K562 (cell line): ENCODE measurements around the gene CDC6. TPM values are rescaled to one million over a fixed set of nuclear protein-coding genes. Genes with fewer than 3 reads are reported as not detected.

Source experiments
- C11orf30 ChIP-seq: fragments of 450-650 bp; IDR thresholded peaks from 2 replicates; pipeline ENCODE4 v1.6.1; 2016; ENCODE audit warnings: low read depth, mild to moderate bottlenecking
- COPS2 ChIP-seq: fragments of 450-650 bp; conservative IDR thresholded peaks from 2 replicates; pipeline ENCODE4 v1.6.1; 2016; ENCODE audit warnings: mild to moderate bottlenecking, moderate library complexity
- NCOA6 ChIP-seq: fragments of 450-650 bp; IDR thresholded peaks from 2 replicates; pipeline ENCODE4 v1.6.1; 2017; ENCODE audit warnings: mild to moderate bottlenecking
- NFYB ChIP-seq: IDR thresholded peaks from 2 replicates; pipeline ENCODE4 v1.6.1; 2011; ENCODE audit warnings: mild to moderate bottlenecking, moderate library complexity; ENCODE audit not compliant: insufficient read length; ENCODE audit errors: extremely low read depth
- SMC3 ChIP-seq: conservative IDR thresholded peaks from 2 replicates; pipeline ENCODE4 v1.6.1; 2011; ENCODE audit warnings: low read depth, low read length, improper control_type of control experiment; ENCODE audit not compliant: insufficient read depth
- STAG1 ChIP-seq: sonication (generic); formaldehyde crosslinking; IDR thresholded peaks from 2 replicates; pipeline ENCODE4 v1.5.0; 2020; ENCODE audit warnings: missing genetic modification reagents, borderline replicate concordance
- ZFP1 ChIP-seq: fragments of 450-650 bp; formaldehyde crosslinking; IDR thresholded peaks from 2 replicates; pipeline ENCODE4 v1.4.0; 2020; ENCODE audit warnings: mild to moderate bottlenecking, mixed read lengths
- ZNF24 ChIP-seq: fragments of 450-650 bp; IDR thresholded peaks from 2 replicates; pipeline ENCODE4 v1.6.1; 2016
- ZNF778 ChIP-seq: fragments of 450-650 bp; formaldehyde crosslinking; IDR thresholded peaks from 2 replicates; pipeline ENCODE4 v1.4.0; 2020; ENCODE audit warnings: mild to moderate bottlenecking, moderate library complexity
- polyA plus RNA-seq, 8 experiments: library from polyadenylated mRNA; depleted of rRNA in 4 of 8; stranded (reverse) in 5 of 8; unstranded in 3 of 8; fragments of >200 nt; fragmentation: Nextera tagmentation in 2 of 8; fragmentation: Illumina TruSeq in 1 of 8; extraction: Ambion mirVana in 2 of 8; extraction: Trizol in 1 of 8; gene quantifications; 2 replicates each; pipeline versions ENCODE4 v1.2.1 to v1.2.3, GENCODE V29; 2011 to 2014; ENCODE audit warnings: inconsistent platforms in 1 of 8, missing spikeins in 1 of 8
- total RNA-seq, 7 experiments: library from RNA; depleted of rRNA in 6 of 7; stranded (reverse); fragments of >200 nt in 6 of 7; fragmentation: Illumina TruSeq in 2 of 7; extraction: Trizol in 2 of 7; gene quantifications; 2 replicates each; pipeline versions ENCODE4 v1.2.1 to v1.2.3, GENCODE V29; 2011 to 2021; ENCODE audit warnings: low replicate concordance in 1 of 7
- TF ChIP-seq, protein P1 (sequence below): fragments of 200-600 bp; sonication (generic); IDR thresholded peaks from one replicate; pipeline ENCODE4 v1.6.1; 2012; ENCODE audit warnings: mild to moderate bottlenecking, low read depth, low read length, inconsistent platforms
- TF ChIP-seq, protein P2 (sequence below): fragments of 450-650 bp; IDR thresholded peaks from 2 replicates; pipeline ENCODE4 v1.7.1; 2018; ENCODE audit warnings: mild to moderate bottlenecking, low read depth; ENCODE audit not compliant: partially characterized antibody
- TF ChIP-seq, protein P3 (sequence below): sonication (generic); formaldehyde crosslinking; IDR thresholded peaks from 2 replicates; pipeline ENCODE4 v1.8.1; 2023; ENCODE audit warnings: mild to moderate bottlenecking, missing genetic modification reagents

CDC6 gene
- total and polyA plus RNA-seq, 9 of the 15 experiments (the other 6 are each of a cell fraction or from before 2014, with no cell fraction given), result 29.6 to 141 (median 106) TPM

DNA sequence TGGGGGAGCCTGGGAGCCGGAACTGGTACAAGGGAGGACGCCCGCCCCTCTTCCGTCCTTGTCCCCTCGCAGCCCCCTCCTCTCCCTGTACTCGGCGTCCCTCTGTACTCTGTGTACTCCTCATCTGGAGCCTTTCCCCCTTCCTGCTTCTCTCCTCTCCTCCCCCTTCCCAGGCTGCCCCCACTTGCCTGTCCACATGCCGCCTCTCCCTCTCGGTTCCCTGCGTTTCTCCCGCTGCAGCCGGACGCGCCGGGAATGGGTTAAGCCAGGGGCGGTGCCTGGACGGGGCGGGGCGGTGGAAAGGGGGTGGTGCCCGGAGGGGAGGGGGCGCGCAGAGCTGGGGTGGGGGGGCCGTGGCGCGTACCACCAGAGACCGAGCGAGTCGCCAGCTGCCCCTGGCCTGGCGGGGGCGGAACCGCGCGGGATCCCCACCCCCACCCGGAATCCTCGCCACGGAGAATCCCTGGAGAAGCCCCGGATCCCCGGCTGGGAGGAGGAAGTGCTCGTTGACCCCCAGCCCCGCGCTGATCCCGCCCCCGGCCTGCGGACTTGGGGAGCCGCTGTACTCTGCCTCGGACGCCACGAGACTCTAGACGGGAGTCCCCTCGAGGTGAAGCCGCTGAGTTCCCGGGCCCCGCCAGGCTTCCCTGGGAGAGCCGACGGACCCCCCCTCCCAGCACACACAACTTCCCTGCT, 54.3 kb downstream of the CDC6 start (continued):
- TF ChIP-seq COPS2 (no peak), STAG1 (CRISPR knock-in tag) (no peak), NCOA6 (no peak; the same call in none of the 2 replicates), ZFP1 (CRISPR knock-in tag) (no peak), ZNF24 (no peak), C11orf30 (no peak), ZNF778 (CRISPR knock-in tag) (no peak), SMC3 (no peak), NFYB (no peak)
- TF ChIP-seq, protein P1, sequence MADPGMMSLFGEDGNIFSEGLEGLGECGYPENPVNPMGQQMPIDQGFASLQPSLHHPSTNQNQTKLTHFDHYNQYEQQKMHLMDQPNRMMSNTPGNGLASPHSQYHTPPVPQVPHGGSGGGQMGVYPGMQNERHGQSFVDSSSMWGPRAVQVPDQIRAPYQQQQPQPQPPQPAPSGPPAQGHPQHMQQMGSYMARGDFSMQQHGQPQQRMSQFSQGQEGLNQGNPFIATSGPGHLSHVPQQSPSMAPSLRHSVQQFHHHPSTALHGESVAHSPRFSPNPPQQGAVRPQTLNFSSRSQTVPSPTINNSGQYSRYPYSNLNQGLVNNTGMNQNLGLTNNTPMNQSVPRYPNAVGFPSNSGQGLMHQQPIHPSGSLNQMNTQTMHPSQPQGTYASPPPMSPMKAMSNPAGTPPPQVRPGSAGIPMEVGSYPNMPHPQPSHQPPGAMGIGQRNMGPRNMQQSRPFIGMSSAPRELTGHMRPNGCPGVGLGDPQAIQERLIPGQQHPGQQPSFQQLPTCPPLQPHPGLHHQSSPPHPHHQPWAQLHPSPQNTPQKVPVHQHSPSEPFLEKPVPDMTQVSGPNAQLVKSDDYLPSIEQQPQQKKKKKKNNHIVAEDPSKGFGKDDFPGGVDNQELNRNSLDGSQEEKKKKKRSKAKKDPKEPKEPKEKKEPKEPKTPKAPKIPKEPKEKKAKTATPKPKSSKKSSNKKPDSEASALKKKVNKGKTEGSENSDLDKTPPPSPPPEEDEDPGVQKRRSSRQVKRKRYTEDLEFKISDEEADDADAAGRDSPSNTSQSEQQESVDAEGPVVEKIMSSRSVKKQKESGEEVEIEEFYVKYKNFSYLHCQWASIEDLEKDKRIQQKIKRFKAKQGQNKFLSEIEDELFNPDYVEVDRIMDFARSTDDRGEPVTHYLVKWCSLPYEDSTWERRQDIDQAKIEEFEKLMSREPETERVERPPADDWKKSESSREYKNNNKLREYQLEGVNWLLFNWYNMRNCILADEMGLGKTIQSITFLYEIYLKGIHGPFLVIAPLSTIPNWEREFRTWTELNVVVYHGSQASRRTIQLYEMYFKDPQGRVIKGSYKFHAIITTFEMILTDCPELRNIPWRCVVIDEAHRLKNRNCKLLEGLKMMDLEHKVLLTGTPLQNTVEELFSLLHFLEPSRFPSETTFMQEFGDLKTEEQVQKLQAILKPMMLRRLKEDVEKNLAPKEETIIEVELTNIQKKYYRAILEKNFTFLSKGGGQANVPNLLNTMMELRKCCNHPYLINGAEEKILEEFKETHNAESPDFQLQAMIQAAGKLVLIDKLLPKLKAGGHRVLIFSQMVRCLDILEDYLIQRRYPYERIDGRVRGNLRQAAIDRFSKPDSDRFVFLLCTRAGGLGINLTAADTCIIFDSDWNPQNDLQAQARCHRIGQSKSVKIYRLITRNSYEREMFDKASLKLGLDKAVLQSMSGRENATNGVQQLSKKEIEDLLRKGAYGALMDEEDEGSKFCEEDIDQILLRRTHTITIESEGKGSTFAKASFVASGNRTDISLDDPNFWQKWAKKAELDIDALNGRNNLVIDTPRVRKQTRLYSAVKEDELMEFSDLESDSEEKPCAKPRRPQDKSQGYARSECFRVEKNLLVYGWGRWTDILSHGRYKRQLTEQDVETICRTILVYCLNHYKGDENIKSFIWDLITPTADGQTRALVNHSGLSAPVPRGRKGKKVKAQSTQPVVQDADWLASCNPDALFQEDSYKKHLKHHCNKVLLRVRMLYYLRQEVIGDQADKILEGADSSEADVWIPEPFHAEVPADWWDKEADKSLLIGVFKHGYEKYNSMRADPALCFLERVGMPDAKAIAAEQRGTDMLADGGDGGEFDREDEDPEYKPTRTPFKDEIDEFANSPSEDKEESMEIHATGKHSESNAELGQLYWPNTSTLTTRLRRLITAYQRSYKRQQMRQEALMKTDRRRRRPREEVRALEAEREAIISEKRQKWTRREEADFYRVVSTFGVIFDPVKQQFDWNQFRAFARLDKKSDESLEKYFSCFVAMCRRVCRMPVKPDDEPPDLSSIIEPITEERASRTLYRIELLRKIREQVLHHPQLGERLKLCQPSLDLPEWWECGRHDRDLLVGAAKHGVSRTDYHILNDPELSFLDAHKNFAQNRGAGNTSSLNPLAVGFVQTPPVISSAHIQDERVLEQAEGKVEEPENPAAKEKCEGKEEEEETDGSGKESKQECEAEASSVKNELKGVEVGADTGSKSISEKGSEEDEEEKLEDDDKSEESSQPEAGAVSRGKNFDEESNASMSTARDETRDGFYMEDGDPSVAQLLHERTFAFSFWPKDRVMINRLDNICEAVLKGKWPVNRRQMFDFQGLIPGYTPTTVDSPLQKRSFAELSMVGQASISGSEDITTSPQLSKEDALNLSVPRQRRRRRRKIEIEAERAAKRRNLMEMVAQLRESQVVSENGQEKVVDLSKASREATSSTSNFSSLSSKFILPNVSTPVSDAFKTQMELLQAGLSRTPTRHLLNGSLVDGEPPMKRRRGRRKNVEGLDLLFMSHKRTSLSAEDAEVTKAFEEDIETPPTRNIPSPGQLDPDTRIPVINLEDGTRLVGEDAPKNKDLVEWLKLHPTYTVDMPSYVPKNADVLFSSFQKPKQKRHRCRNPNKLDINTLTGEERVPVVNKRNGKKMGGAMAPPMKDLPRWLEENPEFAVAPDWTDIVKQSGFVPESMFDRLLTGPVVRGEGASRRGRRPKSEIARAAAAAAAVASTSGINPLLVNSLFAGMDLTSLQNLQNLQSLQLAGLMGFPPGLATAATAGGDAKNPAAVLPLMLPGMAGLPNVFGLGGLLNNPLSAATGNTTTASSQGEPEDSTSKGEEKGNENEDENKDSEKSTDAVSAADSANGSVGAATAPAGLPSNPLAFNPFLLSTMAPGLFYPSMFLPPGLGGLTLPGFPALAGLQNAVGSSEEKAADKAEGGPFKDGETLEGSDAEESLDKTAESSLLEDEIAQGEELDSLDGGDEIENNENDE, result no peak
- TF ChIP-seq, protein P2, sequence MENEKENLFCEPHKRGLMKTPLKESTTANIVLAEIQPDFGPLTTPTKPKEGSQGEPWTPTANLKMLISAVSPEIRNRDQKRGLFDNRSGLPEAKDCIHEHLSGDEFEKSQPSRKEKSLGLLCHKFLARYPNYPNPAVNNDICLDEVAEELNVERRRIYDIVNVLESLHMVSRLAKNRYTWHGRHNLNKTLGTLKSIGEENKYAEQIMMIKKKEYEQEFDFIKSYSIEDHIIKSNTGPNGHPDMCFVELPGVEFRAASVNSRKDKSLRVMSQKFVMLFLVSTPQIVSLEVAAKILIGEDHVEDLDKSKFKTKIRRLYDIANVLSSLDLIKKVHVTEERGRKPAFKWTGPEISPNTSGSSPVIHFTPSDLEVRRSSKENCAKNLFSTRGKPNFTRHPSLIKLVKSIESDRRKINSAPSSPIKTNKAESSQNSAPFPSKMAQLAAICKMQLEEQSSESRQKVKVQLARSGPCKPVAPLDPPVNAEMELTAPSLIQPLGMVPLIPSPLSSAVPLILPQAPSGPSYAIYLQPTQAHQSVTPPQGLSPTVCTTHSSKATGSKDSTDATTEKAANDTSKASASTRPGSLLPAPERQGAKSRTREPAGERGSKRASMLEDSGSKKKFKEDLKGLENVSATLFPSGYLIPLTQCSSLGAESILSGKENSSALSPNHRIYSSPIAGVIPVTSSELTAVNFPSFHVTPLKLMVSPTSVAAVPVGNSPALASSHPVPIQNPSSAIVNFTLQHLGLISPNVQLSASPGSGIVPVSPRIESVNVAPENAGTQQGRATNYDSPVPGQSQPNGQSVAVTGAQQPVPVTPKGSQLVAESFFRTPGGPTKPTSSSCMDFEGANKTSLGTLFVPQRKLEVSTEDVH, result no peak
- TF ChIP-seq, protein P3, sequence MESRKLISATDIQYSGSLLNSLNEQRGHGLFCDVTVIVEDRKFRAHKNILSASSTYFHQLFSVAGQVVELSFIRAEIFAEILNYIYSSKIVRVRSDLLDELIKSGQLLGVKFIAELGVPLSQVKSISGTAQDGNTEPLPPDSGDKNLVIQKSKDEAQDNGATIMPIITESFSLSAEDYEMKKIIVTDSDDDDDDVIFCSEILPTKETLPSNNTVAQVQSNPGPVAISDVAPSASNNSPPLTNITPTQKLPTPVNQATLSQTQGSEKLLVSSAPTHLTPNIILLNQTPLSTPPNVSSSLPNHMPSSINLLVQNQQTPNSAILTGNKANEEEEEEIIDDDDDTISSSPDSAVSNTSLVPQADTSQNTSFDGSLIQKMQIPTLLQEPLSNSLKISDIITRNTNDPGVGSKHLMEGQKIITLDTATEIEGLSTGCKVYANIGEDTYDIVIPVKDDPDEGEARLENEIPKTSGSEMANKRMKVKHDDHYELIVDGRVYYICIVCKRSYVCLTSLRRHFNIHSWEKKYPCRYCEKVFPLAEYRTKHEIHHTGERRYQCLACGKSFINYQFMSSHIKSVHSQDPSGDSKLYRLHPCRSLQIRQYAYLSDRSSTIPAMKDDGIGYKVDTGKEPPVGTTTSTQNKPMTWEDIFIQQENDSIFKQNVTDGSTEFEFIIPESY (CRISPR knock-in tag), result no peak
